ENCODE results near the gene PSEN2. TPM values are rescaled to one million over a fixed set of nuclear protein-coding genes. Genes with fewer than 3 reads are reported as not detected.
"Not testable (repeated sequence)": the region's sequence is repeated elsewhere in the genome, so short reads cannot be mapped to it uniquely, and the experiment has no call there.

Gene PSEN2
- polyA plus RNA-seq (2012; ENCODE audit: insufficient read depth, insufficient read length), result not detected

DNA sequence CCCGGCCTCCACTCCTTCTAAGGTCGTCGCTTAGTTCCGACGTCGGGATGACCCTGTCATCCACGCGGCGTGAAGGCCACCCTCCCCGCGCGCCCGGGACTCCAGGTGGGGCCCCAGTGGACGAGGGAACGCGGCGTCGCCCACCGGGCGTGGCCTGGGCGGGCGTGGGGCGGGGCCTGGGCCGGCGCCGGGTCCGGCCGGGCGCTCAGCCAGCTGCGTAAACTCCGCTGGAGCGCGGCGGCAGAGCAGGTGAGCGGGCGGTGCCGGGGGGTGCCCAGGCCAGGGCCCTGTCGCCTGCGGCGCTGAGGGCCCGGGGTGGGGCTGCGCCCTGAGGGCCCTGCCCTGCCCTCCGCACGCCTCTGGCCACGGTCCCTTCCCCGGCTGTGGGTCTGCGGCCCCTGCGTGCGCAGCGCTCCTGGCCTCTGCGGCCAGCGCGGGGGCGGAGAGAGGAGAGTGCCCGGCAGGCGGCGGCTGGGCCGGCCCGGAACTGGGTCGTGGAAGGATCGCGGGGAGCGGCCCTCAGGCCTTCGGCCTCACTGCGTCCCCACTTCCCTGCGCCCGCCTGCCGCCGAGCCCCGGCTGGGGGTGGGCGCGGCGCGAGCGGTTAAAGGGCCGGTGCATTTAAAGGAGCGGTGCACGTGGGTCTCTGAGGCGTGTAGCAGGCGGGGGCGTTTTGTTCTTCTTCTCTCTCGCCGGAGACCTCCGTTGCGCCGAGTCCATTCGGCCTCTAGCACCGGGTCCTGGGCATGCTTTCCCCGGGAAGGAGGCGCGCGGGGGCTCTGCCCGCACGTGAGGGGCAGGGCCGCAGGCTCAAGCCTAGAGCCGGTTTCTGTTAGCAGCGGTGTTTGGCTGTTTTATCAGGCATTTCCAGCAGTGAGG is at the start of gene PSEN2:
Gene PSEN2 (plus strand): TSS at position 216 of the 879 bp plus-strand sequence. CDS start 11,292 bp downstream, outside the sequence.
- H3K4me3 ChIP-seq (ENCODE audit: low read length), result no peak within 1 kb of the TSS
- no peak for DNase-seq (ENCODE audit: low read depth, low spot score)

GRCh38 chr1:226820941-226821718 is 49.3 kb upstream of the PSEN2 start:
- no peak overlapping the region for H3K4me3 ChIP-seq (ENCODE audit: low read length)
- DNase-seq (ENCODE audit: low read depth, low spot score), result no peak

GRCh38 chr1:226821719-226822085 is 48.7 kb upstream of the PSEN2 start:
- no peak for DNase-seq (ENCODE audit: low read depth, low spot score)

GRCh38 chr1:226823643-226824042 is 46.8 kb upstream of the PSEN2 start:
- no peak overlapping the region for H3K4me3 ChIP-seq (ENCODE audit: low read length)
- no peak for DNase-seq (ENCODE audit: low read depth, low spot score)

More at GRCh38 chr1:226821719-226822085, 48.7 kb upstream of the PSEN2 start:
- H3K4me3 ChIP-seq (ENCODE audit: low read length), result no peak overlapping the region

DNA sequence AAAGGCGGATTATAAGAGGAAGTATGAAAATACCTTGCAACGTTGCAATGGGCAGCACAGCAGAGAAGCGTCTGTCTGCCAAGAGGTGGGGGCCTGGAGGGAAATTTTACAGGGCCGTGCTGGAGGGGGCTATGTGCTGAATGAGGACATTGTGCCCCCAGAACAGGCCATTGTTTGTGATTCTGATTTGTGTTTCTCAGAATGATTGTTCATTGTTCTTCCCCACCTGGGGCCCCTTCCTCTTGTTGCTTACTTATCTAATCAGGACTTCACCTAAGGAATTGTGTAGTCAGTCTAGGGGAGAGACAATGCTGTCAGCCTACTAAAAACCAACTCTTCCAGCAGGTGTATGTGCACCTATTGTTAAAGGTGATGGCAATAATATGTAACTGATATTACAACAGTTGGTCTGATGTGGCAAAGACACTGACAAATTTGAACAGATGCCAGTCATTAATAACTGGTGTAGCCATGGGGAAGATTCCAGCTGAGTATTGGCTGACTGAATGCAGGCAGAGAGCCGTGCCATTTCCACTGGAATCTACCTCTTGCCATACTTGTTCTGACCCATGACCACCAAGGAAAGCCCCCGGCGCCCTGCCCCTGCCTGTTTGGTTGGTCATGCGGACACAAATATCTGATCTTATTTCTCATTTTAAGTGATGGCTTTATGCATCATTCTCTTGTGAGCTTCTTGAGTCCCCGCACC is 45.2 kb upstream of the PSEN2 start:
- no peak overlapping the region for H3K4me3 ChIP-seq (ENCODE audit: low read length)
- no peak for DNase-seq (ENCODE audit: low read depth, low spot score)

DNA sequence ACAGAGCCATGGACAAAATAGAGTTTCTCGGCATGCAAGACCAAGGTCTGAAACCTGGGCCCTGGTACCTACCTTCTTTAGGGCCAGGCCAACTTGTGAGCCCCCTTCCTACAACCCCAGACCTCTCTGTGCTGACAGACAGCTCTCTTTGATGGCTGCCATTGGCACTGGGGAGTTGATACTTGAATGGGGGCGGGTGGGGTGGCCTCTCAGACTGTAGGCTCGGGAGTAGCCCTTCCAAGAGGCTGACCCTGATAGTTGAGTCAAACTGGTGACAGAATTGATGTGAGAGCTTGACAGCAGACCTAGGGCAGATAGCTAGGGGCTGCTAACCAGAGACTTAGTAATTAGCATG is 44.7 kb upstream of the PSEN2 start:
- no peak for DNase-seq (ENCODE audit: low read depth, low spot score)

DNA sequence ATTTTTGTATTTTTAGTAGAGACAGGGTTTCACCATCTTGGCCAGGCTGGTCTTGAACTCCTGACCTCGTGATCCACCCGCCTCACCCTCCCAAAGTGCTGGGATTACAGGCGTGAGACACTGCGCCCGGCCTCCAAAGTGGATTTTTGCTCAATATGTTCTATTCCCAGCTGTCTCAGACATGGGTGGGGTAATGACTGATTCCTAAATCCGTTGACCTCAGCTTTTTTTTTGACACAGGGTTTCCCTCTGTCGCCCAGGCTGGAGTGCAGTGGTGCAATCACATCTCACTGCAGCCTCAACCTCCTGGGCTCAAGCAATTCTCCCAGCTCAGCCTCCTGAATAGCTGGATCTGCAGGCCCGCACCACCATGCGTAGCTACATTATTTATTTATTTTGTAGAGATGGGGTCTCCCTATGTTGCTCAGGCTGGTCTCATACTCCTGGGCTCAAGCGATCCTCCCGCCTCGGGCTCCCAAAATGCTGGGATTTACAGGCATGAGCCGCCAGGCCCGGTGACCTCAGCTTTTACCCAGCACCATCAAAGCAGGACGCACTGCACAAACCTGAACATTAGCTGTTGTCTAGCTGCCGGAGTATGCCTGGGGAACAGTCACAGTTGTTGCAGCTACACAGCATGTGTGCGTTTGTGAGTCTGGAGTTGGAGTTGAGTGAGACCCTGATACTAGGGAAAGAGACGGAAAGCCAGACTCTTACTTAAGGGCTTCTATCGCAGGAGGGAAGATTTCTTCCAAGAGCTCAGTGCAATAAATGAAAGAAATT is 43.7 kb upstream of the PSEN2 start:
- no peak for DNase-seq (ENCODE audit: low read depth, low spot score)
- no peak overlapping the region for H3K4me3 ChIP-seq (ENCODE audit: low read length)

More for the DNA sequence above, 44.7 kb upstream of the PSEN2 start:
- no peak overlapping the region for H3K4me3 ChIP-seq (ENCODE audit: low read length)

GRCh38 chr1:226827458-226827857 is 43.0 kb upstream of the PSEN2 start:
- DNase-seq (ENCODE audit: low read depth, low spot score), result no peak
- no peak overlapping the region for H3K4me3 ChIP-seq (ENCODE audit: low read length)

DNA sequence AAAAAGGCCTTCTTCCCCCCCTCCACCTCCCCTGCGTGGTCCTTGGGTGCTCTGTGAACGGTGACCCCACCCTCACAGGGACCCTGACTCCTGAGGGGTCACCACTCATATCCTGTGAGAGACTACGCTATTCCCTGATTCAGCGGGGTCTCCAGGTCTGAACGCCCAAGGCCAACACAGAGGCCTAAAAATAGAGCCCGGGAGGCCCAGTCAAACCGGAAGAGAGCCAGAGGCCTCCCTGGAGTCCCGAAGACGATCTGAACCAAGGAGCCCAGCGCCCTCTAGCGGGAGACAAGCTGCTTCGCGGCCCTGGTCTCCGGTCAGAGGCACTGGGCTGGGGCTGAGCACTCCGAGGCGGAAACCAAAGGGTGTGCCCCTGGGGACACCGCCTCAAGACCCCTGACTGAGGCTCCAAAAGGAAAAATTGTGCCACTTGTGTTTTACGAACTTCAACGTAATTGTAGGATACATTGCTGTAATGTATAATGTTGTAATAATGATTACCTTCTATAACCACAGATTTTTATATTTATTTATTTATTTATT is 42.4 kb upstream of the PSEN2 start:
- DNase-seq (ENCODE audit: low read depth, low spot score), result peak; percentile 86
- no peak overlapping the region for H3K4me3 ChIP-seq (ENCODE audit: low read length)

- no peak overlapping the region for H3K4me3 ChIP-seq (ENCODE audit: low read length)
- no peak for DNase-seq (ENCODE audit: low read depth, low spot score)
Observed at GRCh38 chr1:226829105-226829504, 41.3 kb upstream of the PSEN2 start.

- no peak for DNase-seq (ENCODE audit: low read depth, low spot score)
- no peak overlapping the region for H3K4me3 ChIP-seq (ENCODE audit: low read length)
Observed at GRCh38 chr1:226831953-226832352, 38.5 kb upstream of the PSEN2 start.

DNA sequence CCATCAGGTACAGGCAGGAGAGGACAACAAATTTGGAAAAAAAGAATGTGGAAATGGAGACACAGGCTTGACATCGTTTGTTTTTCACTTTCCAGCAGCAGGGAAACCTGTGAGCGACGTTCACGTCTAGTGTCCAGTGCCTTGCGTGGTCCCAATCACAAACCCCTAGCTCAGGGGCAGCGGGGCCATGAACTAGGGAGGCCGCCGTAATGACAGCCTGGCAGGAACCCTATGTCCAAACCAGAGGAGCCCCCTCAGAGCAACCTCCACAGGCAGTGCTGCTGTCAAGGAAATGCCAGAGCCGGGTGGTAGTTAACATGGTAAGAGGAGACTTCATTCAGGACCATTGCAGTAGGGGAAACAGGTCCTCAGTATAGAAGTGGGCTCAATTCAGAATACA is 37.8 kb upstream of the PSEN2 start:
- no peak for DNase-seq (ENCODE audit: low read depth, low spot score)
- H3K4me3 ChIP-seq (ENCODE audit: low read length), result no peak overlapping the region

GRCh38 chr1:226834179-226834578 is 36.2 kb upstream of the PSEN2 start:
- H3K4me3 ChIP-seq (ENCODE audit: low read length); DNase-seq (ENCODE audit: low read depth, low spot score): not testable (repeated sequence)

GRCh38 chr1:226835396-226835795 is 35.0 kb upstream of the PSEN2 start:
- not testable (repeated sequence) for H3K4me3 ChIP-seq (ENCODE audit: low read length); DNase-seq (ENCODE audit: low read depth, low spot score)

GRCh38 chr1:226837966-226838365 is 32.5 kb upstream of the PSEN2 start:
- not testable (repeated sequence) for H3K4me3 ChIP-seq (ENCODE audit: low read length); DNase-seq (ENCODE audit: low read depth, low spot score)

- H3K4me3 ChIP-seq (ENCODE audit: low read length), result no peak overlapping the region
- DNase-seq (ENCODE audit: low read depth, low spot score), result no peak
Observed at GRCh38 chr1:226838456-226838855, 32.0 kb upstream of the PSEN2 start.

- H3K4me3 ChIP-seq (ENCODE audit: low read length), result no peak overlapping the region
- no peak for DNase-seq (ENCODE audit: low read depth, low spot score)
Observed at GRCh38 chr1:226845624-226846023, 24.8 kb upstream of the PSEN2 start.

- peak; percentile 19 for DNase-seq (ENCODE audit: low read depth, low spot score)
Observed at GRCh38 chr1:226846786-226847185, 23.6 kb upstream of the PSEN2 start.

DNA sequence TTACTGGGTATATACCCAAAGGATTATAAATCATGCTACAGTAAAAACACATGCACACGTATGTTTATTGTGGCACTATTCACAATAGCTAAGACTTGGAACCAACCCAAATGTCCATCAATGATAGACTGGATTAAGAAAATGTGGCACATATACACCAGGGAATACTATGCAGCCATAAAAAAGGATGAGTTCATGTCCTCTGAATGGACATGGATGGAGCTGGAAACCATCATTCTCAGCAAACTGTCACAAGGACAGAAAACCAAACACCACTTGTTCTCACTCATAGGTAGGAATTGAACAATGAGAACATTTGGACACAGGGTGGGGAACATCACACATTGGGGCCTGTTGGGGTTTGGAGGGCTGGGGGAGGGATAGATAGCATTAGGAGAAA is 15.9 kb upstream of the PSEN2 start:
- H3K4me3 ChIP-seq (ENCODE audit: low read length); DNase-seq (ENCODE audit: low read depth, low spot score): not testable (repeated sequence)

More at GRCh38 chr1:226846786-226847185, 23.6 kb upstream of the PSEN2 start:
- no peak overlapping the region for H3K4me3 ChIP-seq (ENCODE audit: low read length)
